ENCODE results near the gene AVPR2. TPM values are rescaled to one million over a fixed set of nuclear protein-coding genes. Genes with fewer than 3 reads are reported as not detected.

Gene AVPR2
- total RNA-seq, 1 experiment from 2014 or later, result not detected

- Histone ChIP-seq H3K4me3 (ENCODE audit: insufficient read depth, low read depth, low read length) (no peak overlapping the region), H3K36me3 (replicated peaks; ENCODE audit: control insufficient read depth, insufficient read depth, low read length) (no peaks in the 10 kb centered on the region), H3K27me3 (ENCODE audit: control insufficient read depth, insufficient read depth, low read length) (no peaks in the 10 kb centered on the region)
- DNase-seq, result no peak
These were observed 26.8 kb upstream of the AVPR2 start for GRCh38 chrX:153877571-153878261.

GRCh38 chrX:153878345-153878744 lies 26.1 kb upstream of the AVPR2 start:
- DNase-seq, result peak; percentile 38
- H3K36me3 ChIP-seq (replicated peaks; ENCODE audit: control insufficient read depth, insufficient read depth, low read length), result no peaks in the 10 kb centered on the region
- no peak overlapping the region for H3K4me3 ChIP-seq (ENCODE audit: insufficient read depth, low read depth, low read length)
- H3K27me3 ChIP-seq (ENCODE audit: control insufficient read depth, insufficient read depth, low read length), result no peaks in the 10 kb centered on the region

DNA sequence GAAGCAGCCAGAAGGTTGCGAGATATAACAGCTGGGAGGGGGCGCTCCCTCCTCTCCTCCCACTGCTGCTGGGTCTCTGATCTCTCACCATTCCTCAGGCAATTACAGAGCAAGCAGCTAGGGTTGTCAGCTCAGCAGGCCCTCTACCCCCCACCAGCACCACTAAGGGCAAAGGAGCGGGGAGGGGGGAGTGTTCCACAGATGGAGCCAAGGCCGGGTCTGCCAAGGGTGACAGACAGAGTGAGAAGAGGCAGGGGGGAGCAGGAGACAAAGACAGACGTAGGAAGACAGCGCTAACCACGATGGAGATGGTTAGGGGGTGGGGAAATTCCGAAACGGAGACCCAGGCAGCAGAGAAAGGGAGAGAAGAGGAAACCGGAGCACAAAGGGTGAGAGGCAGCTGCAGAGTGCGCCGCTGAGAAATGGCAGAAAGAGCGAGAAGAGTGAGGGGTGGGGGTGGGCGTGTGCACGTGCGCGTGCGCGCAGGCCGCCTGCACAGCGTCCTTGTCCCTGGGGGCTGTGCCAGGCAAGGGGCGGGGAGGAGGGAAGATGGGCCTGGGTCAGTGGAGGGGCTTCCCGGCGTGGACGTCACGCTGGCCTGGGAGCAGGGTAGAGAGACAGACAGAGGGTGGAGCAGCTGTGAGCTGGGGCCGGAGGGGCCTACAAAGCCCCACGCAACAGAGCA lies 25.4 kb upstream of the AVPR2 start:
- no peaks in the 10 kb centered on the region for H3K27me3 ChIP-seq (ENCODE audit: control insufficient read depth, insufficient read depth, low read length)
- H3K4me3 ChIP-seq (ENCODE audit: insufficient read depth, low read depth, low read length), result peak overlapping the region; percentile 27; the same call in 1 of the 2 replicates
- no peaks in the 10 kb centered on the region for H3K36me3 ChIP-seq (replicated peaks; ENCODE audit: control insufficient read depth, insufficient read depth, low read length)
- DNase-seq, result peak; percentile 76

- no peaks in the 10 kb centered on the region for H3K27me3 ChIP-seq (ENCODE audit: control insufficient read depth, insufficient read depth, low read length)
- H3K4me3 ChIP-seq (ENCODE audit: insufficient read depth, low read depth, low read length), result no peak overlapping the region
- peak; percentile 52 for DNase-seq
- no peaks in the 10 kb centered on the region for H3K36me3 ChIP-seq (replicated peaks; ENCODE audit: control insufficient read depth, insufficient read depth, low read length)
These were observed 24.6 kb upstream of the AVPR2 start for GRCh38 chrX:153879741-153880439.

GRCh38 chrX:153880440-153880815 lies 24.0 kb upstream of the AVPR2 start:
- DNase-seq, result no peak
- H3K4me3 ChIP-seq (ENCODE audit: insufficient read depth, low read depth, low read length), result no peak overlapping the region
- H3K36me3 ChIP-seq (replicated peaks; ENCODE audit: control insufficient read depth, insufficient read depth, low read length), result no peaks in the 10 kb centered on the region
- H3K27me3 ChIP-seq (ENCODE audit: control insufficient read depth, insufficient read depth, low read length), result peaks cover 1% of the 10 kb centered on the region; the same call in 1 of the 2 replicates

- peak; percentile 32 for DNase-seq
- Histone ChIP-seq H3K36me3 (replicated peaks; ENCODE audit: control insufficient read depth, insufficient read depth, low read length) (no peaks in the 10 kb centered on the region), H3K27me3 (ENCODE audit: control insufficient read depth, insufficient read depth, low read length) (peaks cover 1% of the 10 kb centered on the region; the same call in 1 of the 2 replicates), H3K4me3 (ENCODE audit: insufficient read depth, low read depth, low read length) (no peak overlapping the region)
These were observed 23.2 kb upstream of the AVPR2 start for GRCh38 chrX:153881281-153881680.

GRCh38 chrX:153882086-153882498 lies 22.4 kb upstream of the AVPR2 start:
- DNase-seq, result peak; percentile 65
- Histone ChIP-seq H3K27me3 (ENCODE audit: control insufficient read depth, insufficient read depth, low read length) (peaks cover 1% of the 10 kb centered on the region; the same call in 1 of the 2 replicates), H3K36me3 (replicated peaks; ENCODE audit: control insufficient read depth, insufficient read depth, low read length) (no peaks in the 10 kb centered on the region), H3K4me3 (ENCODE audit: insufficient read depth, low read depth, low read length) (no peak overlapping the region)

DNA sequence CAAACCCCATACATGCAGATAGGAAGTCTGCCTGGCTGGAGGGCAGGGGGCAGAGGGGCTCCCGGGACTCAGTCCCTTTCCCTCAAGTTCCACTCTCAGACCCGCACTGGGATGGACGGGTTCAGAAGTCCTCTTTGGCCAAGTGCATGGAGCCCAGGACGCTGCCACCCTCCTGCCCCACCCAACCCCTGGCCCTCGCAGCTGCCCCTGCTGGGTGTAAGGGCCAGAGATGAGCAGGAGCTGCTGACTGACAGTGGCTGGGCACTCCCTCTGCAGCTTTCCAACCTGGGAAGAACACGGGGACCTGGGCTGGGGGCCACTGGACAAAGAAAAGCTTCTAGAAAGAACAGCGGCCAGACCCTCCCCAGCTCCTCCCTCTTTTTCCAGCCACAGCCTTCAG lies 21.9 kb upstream of the AVPR2 start:
- no peak for DNase-seq
- no peak overlapping the region for H3K4me3 ChIP-seq (ENCODE audit: insufficient read depth, low read depth, low read length)

DNA sequence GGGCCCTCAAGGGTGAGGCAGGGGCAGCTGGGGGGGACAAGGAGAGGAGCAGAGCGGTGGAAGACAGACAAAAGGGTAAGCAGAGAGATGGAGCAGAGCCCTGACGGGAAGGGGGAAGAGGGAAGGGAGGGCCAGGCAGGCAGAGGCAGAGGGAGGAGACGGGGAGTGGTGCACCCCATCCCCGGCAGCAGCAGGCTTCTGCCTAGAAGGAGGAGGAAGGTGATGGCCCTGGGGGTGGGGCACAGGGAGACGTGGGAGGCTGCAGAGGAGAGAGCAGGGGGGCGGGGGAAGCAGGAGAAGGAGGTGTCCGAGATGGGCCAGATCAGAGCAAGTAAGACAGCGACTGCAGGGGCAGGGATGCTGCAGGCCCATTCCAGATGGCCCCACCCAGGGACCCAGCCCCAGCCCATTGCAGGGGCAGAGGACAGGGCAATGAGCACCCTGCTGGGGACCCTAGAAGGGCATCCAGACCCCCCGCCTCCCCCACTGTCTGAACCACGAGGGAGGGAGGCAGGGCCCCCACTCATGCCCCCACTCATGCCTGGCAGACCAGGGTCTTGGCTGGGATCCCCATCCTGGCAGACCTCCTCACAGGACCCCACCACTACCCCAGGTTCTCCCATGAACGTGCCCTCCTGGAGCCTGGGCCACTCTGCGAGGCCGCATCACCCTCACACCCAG lies 21.2 kb upstream of the AVPR2 start:
- peaks cover 1% of the 10 kb centered on the region; the same call in 1 of the 2 replicates for H3K27me3 ChIP-seq (ENCODE audit: control insufficient read depth, insufficient read depth, low read length)
- DNase-seq, result no peak
- H3K36me3 ChIP-seq (replicated peaks; ENCODE audit: control insufficient read depth, insufficient read depth, low read length), result no peaks in the 10 kb centered on the region
- H3K4me3 ChIP-seq (ENCODE audit: insufficient read depth, low read depth, low read length), result no peak overlapping the region

More for the DNA sequence above, 21.9 kb upstream of the AVPR2 start:
- H3K27me3 ChIP-seq (ENCODE audit: control insufficient read depth, insufficient read depth, low read length), result peaks cover 1% of the 10 kb centered on the region; the same call in 1 of the 2 replicates
- H3K36me3 ChIP-seq (replicated peaks; ENCODE audit: control insufficient read depth, insufficient read depth, low read length), result no peaks in the 10 kb centered on the region

GRCh38 chrX:153884136-153884535 lies 20.3 kb upstream of the AVPR2 start:
- no peak for DNase-seq
- no peaks in the 10 kb centered on the region for H3K36me3 ChIP-seq (replicated peaks; ENCODE audit: control insufficient read depth, insufficient read depth, low read length)
- peaks cover 1% of the 10 kb centered on the region; the same call in 1 of the 2 replicates for H3K27me3 ChIP-seq (ENCODE audit: control insufficient read depth, insufficient read depth, low read length)
- no peak overlapping the region for H3K4me3 ChIP-seq (ENCODE audit: insufficient read depth, low read depth, low read length)

GRCh38 chrX:153884590-153884989 lies 19.9 kb upstream of the AVPR2 start:
- Histone ChIP-seq H3K27me3 (ENCODE audit: control insufficient read depth, insufficient read depth, low read length) (peaks cover 1% of the 10 kb centered on the region; the same call in 1 of the 2 replicates), H3K36me3 (replicated peaks; ENCODE audit: control insufficient read depth, insufficient read depth, low read length) (no peaks in the 10 kb centered on the region), H3K4me3 (ENCODE audit: insufficient read depth, low read depth, low read length) (no peak overlapping the region)
- DNase-seq, result no peak

DNA sequence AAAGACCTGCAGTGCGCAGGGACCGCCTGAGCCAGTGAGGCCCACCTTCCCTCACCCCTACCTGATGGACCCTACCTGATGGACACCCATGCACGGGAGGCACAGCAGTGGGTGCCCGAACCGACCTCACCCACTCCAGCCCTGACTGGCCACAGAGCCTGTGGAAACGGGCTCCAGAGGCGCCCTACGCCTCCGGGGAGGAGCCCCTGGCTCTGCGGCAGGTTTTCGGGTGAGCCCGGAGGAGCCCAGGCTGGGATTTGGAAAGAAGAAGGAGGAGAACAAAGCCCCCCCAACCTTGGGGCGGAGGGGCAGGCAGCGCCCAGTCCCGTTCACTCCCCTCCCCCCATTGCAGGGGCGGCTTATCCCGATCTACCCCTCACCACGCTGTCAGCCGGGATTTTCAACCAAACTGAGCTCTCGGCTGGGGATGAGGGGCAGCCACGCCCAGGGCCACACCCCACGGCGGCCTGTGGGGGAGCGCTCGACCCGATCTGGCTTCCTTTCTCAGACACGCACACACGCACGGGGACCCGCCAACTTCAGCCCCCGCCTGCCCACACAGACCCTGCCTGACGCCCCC lies 19.2 kb upstream of the AVPR2 start:
- Histone ChIP-seq H3K36me3 (replicated peaks; ENCODE audit: control insufficient read depth, insufficient read depth, low read length) (no peaks in the 10 kb centered on the region), H3K4me3 (ENCODE audit: insufficient read depth, low read depth, low read length) (peak overlapping the region; percentile 48), H3K27me3 (ENCODE audit: control insufficient read depth, insufficient read depth, low read length) (peaks cover 1% of the 10 kb centered on the region; the same call in 1 of the 2 replicates)
- peak; percentile 72 for DNase-seq

DNA sequence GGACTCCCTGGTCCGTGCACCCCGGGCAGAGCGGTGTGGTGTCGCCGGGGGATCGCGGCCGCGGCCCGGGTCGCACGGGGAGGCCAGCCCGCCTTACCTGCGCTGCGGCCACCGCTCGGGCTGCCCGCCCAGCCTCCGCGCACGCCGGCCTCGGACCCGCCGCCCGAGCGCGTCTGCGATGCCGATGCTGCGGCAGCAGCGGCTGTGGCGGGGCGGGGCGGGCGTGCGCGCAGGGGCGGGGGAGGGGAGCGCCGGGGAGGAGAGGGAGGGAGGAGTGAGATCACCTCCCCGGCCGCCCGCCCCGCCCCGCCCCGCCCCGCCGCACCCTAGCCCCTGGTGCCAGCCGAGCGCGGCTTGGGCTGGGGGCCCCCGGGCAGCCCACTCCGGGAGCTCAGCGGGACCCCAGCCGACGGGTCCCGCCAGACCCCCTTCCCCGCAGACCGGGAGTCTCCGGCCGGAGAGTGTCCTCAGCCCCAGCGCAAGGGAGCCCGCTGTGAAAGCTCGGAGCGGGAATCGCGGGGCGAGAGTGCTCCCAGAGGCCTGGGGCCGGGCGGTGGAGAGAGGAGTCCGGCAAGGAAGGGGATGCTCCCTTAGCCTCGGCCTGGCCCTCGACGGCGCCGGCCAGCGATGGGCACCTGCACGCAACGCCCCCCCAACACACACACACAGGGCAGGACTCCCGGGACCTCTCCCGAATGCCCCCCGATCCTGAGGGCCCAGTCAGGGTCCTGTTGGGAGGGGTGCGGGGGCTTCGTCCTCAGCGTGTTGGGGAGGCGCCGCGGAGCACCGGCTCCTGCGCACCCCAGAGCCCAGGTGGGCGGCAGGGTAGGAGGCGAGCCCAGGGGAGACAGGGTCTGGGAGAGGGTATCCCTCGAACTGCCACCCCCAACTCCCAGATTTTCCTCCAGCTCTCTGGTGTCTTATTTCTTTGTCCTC lies 18.2 kb upstream of the AVPR2 start, which contains the start of gene L1CAM:
TSS of gene L1CAM (minus strand) at position 206 of the 936 bp plus-strand sequence. CDS start 10,337 bp downstream, outside the sequence.
- peak; percentile 89 for DNase-seq
- Histone ChIP-seq H3K27me3 (ENCODE audit: control insufficient read depth, insufficient read depth, low read length) (peaks cover 1% of the 10 kb centered on the region; the same call in 1 of the 2 replicates), H3K4me3 (ENCODE audit: insufficient read depth, low read depth, low read length) (peak within 1 kb of the TSS; percentile 54), H3K36me3 (replicated peaks; ENCODE audit: control insufficient read depth, insufficient read depth, low read length) (no peaks in the 10 kb centered on the region)
